HL-60 (cell line): Measurements from ENCODE around the gene TCF23.
A peak's percentile ranks its signal among the peaks of the same experiment; 100 is the strongest.

ENCODE experiments used
- CTCF ChIP-seq: IDR thresholded peaks from one replicate; pipeline ENCODE4 v1.5.1; 2011; ENCODE audit warnings: low read length, control low read depth, inconsistent platforms; ENCODE audit not compliant: insufficient read depth
- GABPA ChIP-seq: IDR thresholded peaks from 2 replicates; pipeline ENCODE4 v1.6.1; 2012; ENCODE audit warnings: low read depth
- POLR2AphosphoS5 ChIP-seq: IDR thresholded peaks from 2 replicates; pipeline ENCODE4 v1.6.1; 2012; ENCODE audit warnings: low read depth
- SPI1 ChIP-seq: IDR thresholded peaks from 2 replicates; pipeline ENCODE4 v1.6.1; 2012; ENCODE audit warnings: low read depth, mild to moderate bottlenecking, borderline replicate concordance
- TF ChIP-seq, protein P1 (sequence below): IDR thresholded peaks from 2 replicates; pipeline ENCODE4 v1.6.1; 2012; ENCODE audit warnings: low read depth; ENCODE audit not compliant: insufficient replicate concordance

- TF ChIP-seq POLR2AphosphoS5: peak; percentile 34; the same call in 1 of the 2 replicates
- no peak for TF ChIP-seq CTCF
- no peak for TF ChIP-seq SPI1
- no peak for TF ChIP-seq GABPA
- TF ChIP-seq, protein P1, sequence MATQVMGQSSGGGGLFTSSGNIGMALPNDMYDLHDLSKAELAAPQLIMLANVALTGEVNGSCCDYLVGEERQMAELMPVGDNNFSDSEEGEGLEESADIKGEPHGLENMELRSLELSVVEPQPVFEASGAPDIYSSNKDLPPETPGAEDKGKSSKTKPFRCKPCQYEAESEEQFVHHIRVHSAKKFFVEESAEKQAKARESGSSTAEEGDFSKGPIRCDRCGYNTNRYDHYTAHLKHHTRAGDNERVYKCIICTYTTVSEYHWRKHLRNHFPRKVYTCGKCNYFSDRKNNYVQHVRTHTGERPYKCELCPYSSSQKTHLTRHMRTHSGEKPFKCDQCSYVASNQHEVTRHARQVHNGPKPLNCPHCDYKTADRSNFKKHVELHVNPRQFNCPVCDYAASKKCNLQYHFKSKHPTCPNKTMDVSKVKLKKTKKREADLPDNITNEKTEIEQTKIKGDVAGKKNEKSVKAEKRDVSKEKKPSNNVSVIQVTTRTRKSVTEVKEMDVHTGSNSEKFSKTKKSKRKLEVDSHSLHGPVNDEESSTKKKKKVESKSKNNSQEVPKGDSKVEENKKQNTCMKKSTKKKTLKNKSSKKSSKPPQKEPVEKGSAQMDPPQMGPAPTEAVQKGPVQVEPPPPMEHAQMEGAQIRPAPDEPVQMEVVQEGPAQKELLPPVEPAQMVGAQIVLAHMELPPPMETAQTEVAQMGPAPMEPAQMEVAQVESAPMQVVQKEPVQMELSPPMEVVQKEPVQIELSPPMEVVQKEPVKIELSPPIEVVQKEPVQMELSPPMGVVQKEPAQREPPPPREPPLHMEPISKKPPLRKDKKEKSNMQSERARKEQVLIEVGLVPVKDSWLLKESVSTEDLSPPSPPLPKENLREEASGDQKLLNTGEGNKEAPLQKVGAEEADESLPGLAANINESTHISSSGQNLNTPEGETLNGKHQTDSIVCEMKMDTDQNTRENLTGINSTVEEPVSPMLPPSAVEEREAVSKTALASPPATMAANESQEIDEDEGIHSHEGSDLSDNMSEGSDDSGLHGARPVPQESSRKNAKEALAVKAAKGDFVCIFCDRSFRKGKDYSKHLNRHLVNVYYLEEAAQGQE: no peak
These were observed 19.9 kb upstream of the TCF23 start for GRCh38 chr2:27128668-27129571.
